Hippocampal formation (tissue), 2 donors: ENCODE data around the gene RPL37.
"Not testable (repeated sequence)": the region's sequence is repeated elsewhere in the genome, so short reads cannot be mapped to it uniquely, and the experiment has no call there.

ENCODE experiments used
- DNase-seq, 2 donors: peaks; one replicate each; lab custom pipeline; 2025; lab: John Stamatoyannopoulos, UW

Gene RPL37

GRCh38 chr5:40797273-40798011, 37.6 kb downstream of the RPL37 start:
- peak in 1 of 2 donors; percentile 60 for DNase-seq

DNA sequence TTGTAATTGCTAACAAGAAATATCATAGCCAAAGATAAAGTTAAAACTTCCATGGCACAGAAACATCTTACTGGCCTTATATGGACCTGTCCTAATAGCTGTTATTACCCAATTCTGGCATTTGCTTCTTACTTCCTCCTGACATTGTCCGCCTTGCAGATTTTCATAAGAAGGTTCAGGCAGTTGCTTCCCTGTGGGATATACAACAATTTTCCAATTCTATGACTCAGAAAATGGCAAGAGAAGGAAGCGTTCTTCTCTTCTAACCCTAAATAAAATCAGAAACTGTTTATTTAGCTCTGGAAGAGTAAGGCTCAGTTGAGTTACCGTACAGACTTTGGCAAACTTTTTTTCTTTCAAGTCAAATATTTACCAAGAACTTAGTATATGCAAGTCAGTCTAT, 38.5 kb downstream of the RPL37 start:
- no peak for DNase-seq

- DNase-seq = not testable (repeated sequence)
These were observed 40.1 kb downstream of the RPL37 start for GRCh38 chr5:40794877-40795276.

DNA sequence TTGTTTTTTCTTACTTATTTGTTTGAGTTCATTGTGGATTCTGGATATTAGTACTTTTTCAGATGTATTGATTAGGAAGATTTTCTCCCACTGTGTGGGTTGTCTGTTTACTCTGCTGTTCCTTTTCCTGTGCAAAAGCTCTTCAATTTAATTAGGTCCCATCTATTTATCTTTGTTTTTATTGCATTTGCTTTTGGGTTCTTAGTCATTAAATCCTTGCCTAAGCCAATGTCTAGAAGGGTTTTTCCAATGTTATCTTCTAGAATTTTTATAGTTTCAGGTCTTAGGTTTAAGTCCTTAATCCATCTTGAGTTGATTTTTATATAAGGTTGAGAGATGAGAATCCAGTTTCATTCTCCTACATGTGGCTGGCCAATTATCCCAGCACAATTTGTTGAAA, 40.7 kb downstream of the RPL37 start:
- not testable (repeated sequence) for DNase-seq

GRCh38 chr5:40792691-40793090, 42.3 kb downstream of the RPL37 start:
- DNase-seq = not testable (repeated sequence)

- DNase-seq = no peak
These were observed 43.3 kb downstream of the RPL37 start for GRCh38 chr5:40791715-40792139.

DNA sequence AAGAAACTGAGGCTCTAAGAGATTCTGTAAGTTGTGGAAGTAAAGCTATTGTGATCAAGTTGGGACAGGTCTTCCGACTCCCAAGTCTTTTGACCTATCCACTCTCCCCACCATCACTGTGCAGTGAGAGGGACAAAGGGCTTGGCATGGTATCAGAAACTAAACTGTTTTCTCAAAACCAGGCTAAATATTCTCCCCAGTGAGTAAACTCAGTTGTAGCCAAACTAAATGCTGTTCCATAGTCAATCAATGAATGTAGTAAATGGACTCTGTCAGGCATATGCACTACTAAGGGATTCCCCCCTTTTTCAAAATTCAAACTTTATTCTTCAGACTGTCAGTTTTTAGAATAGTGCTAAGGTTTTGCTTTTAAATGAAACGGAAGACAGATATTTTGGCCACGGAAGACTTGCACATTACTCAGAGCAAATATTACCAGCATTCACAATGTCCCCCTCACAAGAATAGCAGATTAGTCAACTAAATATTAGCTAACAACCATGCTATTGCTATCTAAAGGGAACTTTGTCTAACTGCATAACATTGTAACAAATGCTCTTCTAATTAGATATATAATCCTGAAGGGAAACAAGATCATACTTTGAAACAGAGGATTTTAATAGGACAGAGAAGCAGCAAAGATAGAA, 44.0 kb downstream of the RPL37 start:
- DNase-seq = no peak

- DNase-seq = not testable (repeated sequence)
These were observed 46.1 kb downstream of the RPL37 start for GRCh38 chr5:40788941-40789340.

- no peak for DNase-seq
These were observed 47.0 kb downstream of the RPL37 start for GRCh38 chr5:40787986-40788385.

DNA sequence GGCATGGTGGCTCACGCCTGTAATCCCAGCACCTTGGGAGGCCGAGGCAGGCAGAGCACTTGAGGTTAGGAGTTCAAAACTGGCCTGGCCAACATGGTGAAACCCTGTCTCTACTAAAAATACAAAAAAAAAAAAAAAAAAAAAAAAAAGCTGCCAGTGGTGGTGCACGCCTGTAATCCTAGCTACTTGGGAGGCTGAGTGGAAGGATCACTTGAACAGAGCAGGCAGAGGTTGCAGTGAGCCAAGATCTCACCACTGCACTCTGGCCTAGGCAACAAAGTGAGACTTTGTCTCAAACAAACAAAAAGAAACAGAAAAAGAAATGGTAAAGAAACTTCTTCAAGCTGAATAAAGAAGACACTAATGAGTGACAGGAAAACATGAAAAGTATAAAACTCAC, 48.4 kb downstream of the RPL37 start:
- not testable (repeated sequence) for DNase-seq

GRCh38 chr5:40784916-40785315, 50.1 kb downstream of the RPL37 start:
- DNase-seq = no peak

- DNase-seq = no peak
These were observed 50.9 kb downstream of the RPL37 start for GRCh38 chr5:40784027-40784653.

DNA sequence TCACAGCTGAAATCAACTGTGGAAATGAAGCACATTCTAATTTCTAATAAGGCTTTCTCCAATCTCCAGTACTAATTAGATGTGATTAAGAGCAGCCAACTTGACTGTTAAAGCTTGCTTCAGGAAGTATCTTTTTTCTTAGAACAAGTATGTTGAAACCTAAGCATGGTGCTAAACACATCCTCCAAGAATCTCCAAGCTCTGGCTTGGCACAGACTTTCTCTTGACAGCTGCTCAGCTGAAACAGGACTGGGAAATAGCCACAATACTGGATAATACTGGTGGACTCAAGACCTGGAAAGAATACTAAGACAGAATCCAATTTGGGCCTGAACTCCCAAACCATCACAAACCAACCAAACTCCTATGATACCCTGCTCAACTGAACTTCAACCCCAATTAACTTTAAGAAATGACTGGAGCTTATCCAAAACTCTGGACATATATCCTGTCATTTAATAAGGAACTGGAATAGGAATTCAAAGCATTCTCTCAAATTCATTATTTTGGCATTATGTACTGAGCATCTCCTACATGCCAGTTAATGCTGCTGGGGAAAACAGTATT, 53.1 kb downstream of the RPL37 start:
- DNase-seq = no peak

GRCh38 chr5:40780858-40781257, 54.2 kb downstream of the RPL37 start:
- DNase-seq = no peak

GRCh38 chr5:40780199-40780598, 54.8 kb downstream of the RPL37 start:
- DNase-seq = no peak

DNA sequence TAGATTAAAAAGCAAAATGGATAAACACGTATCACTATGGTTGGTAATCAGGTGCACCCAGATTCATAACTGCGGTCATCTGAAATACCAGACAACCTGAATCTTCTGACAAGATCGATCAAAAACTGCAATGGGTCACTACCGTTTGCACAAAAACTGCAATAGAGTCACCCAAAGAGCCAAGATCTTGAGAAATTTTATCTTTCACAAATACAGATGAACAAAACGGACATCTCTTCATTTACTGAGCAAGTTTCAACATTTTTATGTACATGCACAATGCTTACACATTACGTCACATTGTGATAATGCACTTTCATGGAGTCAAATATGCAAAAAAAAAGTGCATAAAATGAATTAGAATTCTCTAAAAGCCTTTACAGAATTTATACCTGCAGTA, 55.5 kb downstream of the RPL37 start:
- no peak for DNase-seq

- no peak for DNase-seq
These were observed 56.9 kb downstream of the RPL37 start for GRCh38 chr5:40778133-40778532.

- DNase-seq = no peak
These were observed 58.4 kb downstream of the RPL37 start for GRCh38 chr5:40776658-40776977.

DNA sequence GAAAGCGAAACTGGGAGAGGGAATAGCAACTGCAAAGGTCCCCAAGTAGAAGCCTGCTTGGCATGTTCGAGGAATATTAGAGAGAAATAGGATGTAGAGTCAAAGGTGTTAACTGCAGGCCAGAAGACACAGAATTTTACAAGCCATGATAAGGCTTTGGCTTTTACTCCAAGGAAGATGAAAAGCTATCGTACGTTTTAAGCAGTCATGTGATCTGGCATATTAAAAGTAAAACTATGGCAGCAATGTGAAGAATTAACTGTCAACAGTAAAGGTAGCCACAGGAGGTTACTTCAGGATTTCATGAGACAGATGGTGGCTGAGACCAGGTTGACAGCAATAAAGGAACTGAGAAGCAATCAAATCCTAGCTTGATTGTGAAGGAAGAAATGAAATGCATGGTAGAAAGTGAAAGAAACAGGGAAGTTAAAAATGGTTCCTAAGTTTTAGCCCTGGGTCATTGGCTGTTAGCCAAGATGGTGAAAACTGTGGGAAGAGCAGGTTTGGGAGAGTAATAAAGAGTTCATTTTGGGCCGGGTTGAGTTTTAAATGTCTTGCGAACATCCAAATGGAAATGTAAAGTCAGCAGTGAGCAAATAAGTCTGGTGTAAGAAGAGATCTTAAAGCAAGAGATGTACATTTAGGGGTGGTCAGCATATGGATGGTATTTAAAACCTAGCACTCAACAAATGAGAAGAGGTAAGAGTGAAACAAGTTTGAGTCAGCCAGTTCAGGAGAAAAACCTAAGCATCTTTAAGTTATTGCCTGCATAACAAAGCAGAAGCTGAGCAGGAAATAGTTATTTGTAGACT, 59.0 kb downstream of the RPL37 start:
- no peak for DNase-seq
